NCI-H2196 treated with DMSO at 0.1 percent for 48 hours (cell line): Measurements from ENCODE around the gene EPHA1.
"Not testable (repeated sequence)": the region's sequence is repeated elsewhere in the genome, so short reads cannot be mapped to it uniquely, and the experiment has no call there.

Source experiments
- DNase-seq: peaks from one replicate; lab custom pipeline; 2025; ENCODE audit not compliant: unreplicated experiment; lab: John Stamatoyannopoulos, UW

The EPHA1 gene

DNA sequence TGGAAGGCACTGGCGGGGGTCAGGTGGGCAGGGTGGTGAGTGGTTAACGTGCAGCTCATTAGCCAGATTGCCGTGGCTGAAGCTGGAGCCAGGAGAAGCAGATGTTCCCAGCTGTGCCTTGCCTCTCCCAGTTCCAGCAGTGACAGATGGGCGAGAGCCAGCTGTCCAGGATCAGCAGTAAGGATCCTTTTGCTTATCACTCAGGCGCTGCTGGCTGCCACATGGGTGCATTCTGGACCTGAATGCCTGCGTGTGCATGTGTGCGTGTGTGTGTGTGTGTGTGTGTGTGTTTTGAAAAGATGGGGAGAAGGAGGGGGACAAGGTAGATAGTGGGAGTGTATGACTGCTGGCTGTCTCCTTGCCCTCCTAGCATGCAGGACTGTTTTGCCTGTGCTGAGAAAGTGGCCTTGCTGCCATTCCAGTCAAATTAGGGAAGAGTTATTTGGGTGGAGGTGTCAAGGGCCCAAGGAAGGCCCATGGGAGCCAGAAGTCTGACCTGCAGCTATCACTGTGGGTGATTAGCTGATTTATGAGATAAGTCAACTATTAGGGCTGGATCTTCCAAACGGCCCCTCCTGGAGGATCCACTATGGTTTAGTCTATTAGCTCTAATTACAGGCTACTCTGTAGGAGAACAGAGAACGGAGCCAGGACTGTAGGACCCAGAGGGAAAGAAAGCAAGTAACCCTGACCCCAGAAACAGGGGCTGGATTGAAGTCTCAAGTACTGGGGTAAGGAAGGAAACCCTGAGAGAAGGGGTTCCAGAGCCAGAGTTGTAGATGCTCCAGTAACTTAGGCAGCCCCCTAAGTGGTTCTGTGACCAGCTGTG lies 3.3 kb downstream of the EPHA1 start:
- DNase-seq, result no peak

DNA sequence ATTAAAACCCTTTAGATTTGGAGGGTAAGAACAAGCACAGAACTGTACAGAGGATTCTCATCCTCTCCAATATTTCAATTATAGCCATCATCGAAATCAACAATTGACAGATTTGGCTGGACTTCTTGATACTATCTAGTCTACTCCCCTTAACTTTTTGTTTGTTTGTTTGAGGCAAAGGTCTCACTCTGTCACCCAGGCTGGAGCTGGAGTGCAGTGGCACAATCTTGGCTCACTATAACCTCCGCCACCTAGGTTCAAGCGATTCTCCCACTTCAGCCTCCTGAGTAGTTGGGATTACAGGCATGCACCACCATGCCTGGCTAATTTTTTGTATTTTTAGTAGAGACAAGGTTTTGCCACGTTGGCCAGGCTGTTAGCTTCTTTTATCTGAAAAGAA lies 6.4 kb downstream of the EPHA1 start:
- DNase-seq, result not testable (repeated sequence)

DNA sequence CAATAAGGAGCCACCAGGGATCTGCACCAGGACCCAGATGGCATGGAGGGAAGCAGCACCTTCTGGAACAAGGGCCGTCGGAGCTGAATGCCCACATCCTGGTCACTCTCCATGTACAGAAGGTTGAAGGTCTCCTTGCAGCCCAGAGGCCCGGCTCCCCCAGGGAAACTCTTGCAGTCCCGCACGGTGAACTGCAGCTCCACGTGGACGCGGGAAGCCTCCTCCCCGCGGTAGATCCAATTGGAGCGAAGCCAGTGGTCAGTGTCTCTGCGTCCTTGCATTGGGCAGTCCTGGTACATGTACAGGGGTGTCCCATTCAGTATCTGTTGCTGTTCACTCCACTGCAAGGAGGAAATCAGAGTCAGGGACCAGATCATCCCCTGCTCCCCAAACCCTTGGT lies 7.4 kb downstream of the EPHA1 start:
- DNase-seq, result no peak

DNA sequence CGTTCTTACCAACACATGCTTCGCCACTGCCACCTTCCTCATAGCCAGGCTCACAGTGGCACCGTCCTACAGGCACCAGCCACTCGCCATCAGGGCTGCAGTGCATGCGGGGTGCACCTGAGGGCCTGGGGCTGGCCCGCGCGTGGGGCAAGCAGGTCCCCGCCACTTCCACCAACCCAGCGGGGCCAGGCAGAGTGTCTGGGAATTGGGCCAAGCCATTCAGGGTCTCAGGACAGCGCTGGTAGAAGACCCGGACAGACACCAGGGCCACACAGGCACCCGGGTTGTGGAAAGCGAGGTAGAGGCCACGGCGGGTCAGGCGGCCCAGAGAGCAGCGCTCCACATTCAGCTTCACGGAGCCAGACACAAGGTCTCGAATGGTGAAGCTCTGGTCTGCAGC lies 9.0 kb downstream of the EPHA1 start:
- no peak for DNase-seq

DNA sequence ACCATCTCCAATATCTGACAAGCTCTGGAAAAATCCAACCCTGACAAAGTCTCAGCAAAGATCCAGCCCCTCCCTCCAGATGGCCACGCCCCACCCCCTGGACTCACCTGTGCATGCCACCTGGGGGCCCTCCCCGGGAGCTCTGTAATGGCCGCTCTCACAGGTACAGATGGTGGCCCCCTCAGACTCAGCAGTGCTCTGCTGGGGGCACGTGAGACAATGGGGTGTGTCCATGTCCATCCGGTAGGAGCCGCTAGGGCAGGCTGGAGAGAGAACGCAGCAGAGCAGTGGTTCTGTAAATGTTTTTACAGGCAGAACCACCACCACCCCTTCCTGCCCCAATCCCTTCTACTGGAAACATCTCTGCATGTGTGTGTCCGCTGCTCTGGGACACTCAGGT lies 9.5 kb downstream of the EPHA1 start:
- DNase-seq, result no peak

DNA sequence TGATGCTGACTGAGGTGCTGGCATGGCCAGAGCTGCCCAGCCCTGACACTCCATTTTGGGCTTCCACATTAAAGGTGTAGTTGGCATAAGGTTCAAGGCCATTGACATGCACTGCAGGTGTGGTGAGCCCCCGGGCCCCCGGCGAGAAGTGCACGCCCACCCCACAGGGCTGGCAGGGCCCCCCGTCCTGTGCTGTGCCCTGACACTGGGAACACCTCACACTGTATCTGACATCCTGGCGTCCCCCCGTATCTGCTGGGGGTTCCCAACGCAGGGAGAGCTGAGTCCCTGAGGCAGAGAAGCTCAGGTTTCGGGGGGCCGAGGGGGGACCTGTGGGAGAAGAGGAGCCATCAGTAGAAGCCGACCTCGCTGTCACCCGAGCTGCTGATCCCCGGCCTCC lies 10.0 kb downstream of the EPHA1 start:
- no peak for DNase-seq

DNA sequence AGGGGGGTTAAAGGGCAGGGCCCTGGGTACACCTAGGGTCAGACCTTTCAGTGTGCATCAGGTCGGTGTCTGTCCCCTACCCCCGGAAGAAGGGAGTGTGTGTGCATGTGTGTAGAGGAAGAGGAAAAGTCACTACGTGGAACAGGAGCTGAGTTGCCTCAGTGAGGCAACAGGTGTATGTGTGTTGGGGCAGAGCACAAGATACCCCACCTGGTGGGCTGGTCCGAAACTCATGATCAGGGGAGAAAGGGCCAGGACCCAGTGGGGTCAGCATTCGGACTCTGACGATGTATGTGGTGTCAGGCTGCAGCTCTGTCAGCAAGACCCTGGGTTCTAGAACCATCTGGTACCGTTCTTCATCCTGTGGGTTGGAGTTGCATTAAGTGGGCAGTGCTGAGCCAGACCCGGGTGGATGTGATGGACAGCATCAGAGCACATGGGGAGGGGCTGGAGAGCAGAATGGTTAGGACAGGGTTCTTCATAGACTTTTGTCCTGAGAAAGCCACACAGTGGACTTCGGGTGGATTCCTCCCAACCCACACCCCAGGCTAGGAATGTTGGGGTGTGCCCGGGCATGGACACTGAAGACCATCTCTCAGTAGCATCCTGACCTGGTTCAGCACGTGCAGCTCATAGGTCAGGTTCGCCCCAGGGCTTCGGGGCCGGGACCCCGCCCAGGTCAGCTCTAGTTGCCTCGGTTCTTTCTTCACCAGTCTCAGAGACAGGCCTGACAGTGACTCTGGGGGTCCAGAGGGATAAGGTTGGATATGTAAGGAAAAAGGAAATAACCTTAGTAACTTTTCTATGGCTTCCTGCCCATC lies 10.7 kb downstream of the EPHA1 start:
- DNase-seq, result no peak

DNA sequence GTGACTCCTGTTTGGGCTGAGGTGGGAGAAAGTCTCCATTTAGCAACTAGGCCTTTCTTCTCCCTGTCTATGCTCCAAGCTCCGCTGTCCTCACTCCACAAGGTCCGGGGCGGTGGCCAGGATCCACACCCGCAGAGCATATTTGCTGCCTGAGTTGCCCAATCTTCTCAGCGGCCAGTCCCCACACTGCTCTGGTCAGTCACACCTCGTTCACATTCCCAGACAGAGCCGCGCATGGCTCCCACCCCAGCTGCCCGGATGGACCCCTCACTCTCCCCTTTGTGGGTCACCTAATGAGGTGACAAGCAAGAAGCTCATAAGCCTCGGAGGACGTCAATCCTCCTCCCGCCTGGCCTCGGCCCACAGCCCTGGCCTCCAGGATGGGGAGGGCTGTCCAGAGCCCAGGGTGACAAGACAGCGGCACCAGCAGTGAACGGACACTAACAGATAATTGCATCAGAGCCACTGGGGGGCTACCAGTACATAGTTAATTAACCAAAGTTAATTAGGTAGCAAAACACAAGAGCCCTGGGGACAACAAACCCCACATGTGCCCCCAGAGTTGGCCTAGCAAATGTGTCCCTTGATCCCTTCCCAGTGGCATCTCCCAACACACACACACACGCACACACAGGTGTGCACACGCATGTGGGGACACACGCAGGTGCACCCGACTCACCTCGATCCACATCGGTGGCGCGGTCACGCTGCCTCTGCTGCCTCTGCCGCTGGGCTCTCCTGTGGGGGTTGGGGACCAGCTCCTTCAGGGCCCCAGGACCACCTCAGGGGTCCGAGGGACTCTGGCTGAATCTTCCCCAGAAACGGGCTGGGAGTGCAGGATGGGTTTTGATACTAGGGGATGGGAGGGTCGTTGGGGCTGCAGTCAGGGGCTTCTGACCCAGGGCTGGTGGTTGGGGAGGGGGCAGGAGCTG lies 11.8 kb downstream of the EPHA1 start:
- DNase-seq, result no peak

DNA sequence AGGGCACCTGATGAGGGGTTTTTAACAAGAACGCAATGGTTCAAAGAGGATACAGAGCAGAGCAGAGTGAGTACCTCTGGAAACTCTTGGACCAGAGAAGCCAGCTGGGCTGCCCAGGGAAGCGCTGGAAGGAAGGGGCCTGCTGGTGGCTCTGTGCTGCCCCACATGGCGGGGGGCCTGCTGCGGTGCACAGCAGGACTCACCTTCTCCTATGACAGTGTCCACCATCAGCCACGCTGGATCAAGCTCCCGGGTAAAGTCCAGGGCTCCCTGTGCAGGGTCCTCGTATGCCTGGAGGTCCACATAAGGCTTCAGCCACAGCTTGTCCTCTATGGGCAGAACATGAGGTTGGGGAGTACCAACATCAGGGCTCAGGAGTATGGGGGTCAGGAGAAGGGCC lies 12.5 kb downstream of the EPHA1 start:
- no peak for DNase-seq

DNA sequence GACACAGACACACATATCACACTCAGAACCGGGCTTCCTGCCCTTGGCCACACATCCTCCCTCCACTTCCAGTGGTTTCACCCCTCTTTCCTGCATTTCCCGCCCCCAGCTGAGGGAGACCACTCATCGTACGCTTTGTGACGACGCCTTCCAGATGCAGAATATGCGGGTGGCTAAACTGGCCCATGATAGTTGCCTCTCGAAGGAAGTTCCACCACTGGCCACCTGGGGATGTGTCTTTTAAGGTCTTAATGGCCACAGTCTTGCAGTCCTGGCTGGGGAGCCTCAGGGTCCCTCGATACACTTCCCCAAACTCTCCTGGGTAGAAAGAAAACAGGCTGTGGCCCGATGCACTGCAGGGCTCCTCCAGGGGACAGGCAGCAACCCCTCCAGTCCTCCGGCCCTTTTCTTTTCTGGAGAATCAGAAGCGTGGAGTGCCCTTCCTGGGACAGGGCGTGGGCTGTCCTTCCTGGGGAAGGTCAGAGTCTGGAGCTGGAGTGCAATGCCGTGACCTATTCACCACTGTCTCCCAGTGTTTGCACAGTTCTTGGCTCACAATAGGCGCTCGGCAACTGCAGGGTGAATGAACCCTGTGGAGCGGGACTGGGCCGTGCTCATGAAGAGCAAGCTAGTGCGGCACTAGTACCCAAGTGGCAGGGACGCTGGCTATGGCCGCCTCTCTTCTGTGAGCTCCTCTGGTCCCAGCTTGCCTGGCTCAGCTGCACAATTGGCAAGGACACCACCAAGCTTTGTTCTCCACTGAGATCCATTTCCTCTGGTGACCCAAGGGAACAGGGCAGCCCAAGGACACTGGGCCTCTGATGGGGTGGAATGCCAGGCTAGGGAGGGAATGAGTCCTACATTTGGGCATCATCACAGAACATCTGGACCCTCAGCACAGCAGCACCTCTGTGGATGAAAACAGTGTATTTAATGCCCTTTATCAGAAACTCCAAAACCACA lies 13.2 kb downstream of the EPHA1 start:
- DNase-seq, result no peak

DNA sequence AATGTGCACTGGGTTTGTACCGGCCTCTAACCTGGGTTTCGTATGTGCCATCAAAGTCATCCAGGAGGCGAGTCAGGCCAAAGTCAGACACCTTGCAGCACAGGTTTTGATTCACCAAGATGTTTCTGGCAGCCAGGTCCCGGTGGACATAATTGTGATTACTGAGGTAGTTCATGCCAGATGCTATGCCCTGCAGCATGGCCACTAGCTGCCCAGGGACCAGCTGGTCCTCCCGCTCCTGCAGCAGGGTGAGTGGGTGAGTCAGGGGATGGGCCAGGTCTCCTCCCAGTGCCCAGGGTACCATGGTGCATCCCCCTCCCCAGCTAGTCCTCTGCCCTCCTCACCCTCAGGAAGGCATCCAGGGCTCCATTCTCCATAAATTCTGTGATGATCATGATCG lies 13.9 kb downstream of the EPHA1 start:
- DNase-seq, result no peak

DNA sequence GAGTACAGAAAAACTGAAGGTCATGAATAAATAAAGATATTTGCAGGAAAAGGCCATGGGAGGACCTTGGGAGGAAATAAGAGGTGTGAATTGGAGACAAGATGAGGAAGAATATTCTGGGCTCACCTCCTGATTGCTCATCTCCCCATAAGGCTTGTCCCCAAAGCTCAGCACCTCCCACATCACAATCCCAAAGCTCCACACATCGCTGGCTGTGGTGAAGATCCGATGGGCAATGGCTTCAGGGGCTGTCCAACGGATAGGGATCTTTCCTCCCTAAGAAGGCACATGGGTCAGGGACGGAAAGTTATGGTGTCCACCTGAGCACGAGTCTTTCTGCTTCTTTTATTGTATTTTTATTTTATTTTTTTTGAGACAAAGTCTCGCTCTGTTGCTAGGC lies 14.6 kb downstream of the EPHA1 start:
- no peak for DNase-seq

DNA sequence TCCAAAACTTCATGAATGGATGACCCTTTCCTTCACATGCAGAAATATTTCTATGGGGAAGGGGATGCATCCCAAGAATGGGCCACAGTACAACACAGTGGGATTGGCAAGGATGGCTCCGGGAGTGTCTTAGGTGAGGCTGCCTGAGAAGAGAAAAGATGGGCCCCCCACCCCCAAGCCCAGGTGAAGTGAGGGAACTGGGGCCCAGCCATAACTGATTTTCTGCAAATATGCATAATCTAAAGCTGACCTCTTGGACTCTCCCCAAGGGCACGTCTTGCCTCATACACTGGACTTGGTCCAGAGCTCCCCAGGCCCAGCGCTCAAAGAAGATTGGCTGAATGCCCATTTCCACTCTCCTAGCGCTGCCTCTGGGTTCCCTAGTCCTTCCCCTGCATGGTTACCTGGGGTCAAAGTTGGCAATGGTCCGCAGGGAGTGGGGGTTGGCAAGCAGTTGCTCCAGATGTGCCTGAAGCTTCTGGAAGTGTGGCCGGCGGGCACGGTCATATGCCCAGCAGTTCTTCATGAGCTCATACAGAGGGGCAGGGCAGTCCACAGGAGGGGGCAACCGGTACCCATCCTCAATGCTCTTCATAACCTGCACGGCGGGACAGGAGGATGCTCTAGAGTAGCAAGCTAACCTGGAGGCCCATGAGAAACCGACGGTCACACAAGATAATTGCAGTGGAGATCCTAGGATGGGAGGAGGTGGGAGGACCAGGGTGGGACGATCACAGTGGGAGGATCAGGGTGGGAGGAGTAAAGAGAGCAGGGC lies 15.2 kb downstream of the EPHA1 start:
- no peak for DNase-seq

DNA sequence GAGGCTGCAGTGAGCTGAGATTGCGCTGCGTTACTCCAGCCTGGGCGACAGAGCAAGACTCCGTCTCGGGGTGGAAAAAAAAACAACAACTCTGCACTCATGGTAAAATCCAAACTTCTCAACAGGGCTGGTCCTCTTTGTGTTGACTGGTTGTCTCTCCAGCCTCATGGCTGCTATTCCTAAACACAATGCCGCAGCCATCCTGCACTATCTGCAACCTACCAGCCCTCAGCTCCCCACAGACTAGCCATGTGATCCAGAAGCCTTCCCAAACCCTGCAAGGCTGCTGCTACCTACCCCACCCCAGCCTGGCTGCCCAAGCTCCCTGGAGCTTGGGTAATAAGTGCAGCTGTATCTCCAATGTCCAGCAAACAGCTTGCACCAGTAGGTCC lies 15.8 kb downstream of the EPHA1 start:
- DNase-seq, result no peak

DNA sequence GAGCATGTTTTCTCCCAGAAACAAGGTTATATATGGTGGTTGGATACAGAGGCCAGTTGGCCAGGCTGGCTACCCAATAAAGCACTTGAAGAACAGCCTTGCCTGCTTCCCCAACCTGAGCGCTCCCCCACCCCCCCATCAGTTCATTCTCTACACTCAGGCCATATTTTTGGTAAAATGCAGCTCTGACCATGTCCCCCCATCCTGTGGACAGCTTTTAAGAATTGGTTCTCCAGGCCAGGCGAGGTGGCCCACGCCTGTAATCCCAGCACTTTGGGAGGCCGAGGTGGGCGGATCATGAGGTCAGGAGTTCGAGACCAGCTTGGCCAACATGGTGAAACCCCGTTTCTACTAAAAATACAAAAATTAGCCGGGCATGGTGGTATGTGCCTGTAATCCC lies 16.2 kb downstream of the EPHA1 start:
- not testable (repeated sequence) for DNase-seq

DNA sequence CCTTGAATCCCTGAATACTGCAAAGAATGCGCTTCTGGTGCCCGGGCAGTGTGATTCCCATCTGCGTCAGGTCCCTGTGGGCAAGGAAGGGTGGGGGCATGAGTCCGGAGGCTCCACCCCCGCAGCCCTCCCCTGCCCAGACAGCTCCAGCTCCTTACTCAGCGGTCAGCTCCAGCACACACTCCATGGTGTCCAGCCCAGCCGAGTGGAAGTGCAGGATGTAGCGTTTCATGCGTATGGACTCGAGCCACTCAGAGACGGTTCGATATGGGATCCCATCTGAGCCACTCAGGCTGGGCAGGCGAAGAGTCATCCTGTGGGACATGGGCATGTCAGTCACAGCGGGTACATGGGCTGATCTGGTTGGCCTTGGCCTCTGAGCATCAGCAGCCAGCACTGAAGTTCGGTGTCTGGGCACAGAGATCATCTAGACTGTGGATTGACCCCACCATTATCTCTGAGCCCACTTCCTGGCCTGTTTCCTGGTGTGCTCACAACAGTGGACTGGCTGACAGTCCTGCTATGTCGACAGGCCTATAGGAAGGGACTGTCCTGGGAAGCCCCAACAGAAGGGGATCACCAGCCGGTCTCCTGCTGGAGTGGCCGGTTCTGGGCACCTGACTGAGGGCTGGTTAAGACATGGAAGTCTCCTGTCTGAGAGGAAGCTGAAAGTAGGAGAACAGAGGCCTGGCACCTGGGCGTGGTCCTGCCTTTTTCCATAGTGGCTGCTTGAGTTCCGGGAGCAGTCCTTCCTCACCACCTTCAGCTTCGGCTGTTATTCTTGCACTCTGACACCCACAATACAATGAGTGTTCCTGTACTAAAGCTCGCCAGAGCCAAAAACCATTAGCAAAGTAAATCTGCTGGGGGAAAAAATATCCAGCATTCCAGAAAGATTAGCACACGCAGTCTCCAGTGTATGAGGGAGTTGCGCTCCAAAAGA lies 16.9 kb downstream of the EPHA1 start:
- no peak for DNase-seq

DNA sequence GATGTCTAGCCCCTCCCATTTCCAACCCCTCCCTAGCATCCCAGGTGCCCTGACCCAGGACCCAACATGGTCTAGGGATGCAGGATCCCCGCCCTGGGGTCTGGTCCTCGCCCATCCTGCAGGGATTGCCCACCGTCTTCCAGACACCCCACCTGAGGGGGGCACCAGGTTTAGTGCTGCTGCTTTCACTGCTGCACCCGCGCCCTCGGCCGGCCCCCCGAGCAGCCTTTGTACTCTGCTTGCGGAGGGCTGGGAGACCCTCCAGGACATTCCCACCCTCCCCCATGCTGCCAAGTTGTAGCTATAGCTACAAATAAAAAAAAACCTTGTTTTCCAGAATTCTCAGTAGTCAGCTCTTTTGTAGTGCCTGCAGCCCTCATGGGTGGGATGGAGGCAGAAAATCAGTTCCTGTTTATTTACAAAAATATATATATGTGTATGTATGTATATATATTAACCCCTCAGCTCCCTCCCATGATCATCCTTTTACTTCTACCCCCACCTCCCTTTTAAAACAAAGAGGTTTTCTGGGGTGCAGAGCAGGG lies 17.8 kb downstream of the EPHA1 start:
- no peak for DNase-seq
